BJ (cell line): ENCODE results near the gene IMP3. TPM values are rescaled to one million over a fixed set of nuclear protein-coding genes. Genes with fewer than 3 reads are reported as not detected.

Experiments used
- CTCF ChIA-PET: fragments of 350-600 bp; formaldehyde crosslinking; extraction: SDS; loops from one replicate; lab custom pipeline; 2021; ENCODE audit warnings: antibody characterized with exemption, inconsistent platforms; lab: Yijun Ruan, JAX
- POLR2A ChIA-PET: fragments of 300-600 bp; sonication (Branson Sonifier 250); formaldehyde crosslinking; extraction: SDS; loops from one replicate; lab custom pipeline; 2021; ENCODE audit warnings: antibody characterized with exemption; lab: Charles Lee
- DNase-seq: peaks from one replicate; pipeline ENCODE4 v3.0.0-alpha.2; 2011; ENCODE audit warnings: low read depth
- H3K27me3 ChIP-seq: 2 replicates; pipeline ENCODE4 v1.6.0; 2011; ENCODE audit warnings: low read length; ENCODE audit not compliant: control insufficient read depth, insufficient read depth
- H3K36me3 ChIP-seq: 2 replicates; pipeline ENCODE4 v1.5.1; 2011; ENCODE audit warnings: low read length; ENCODE audit not compliant: control insufficient read depth, insufficient read depth
- H3K4me3 ChIP-seq: 2 replicates; pipeline ENCODE4 v1.5.1; 2011; ENCODE audit warnings: low read depth, mild to moderate bottlenecking, control low read depth, low read length
- polyA plus RNA-seq: library from polyadenylated mRNA; depleted of rRNA; stranded (reverse); fragments of >200 nt; gene quantifications from 2 replicates; pipeline ENCODE4 v1.2.3, GENCODE V29; 2011; rRNA removed
- TF ChIP-seq, protein P1 (sequence below): IDR thresholded peaks from 2 replicates; pipeline ENCODE4 v1.5.1; 2011; ENCODE audit warnings: low read depth, mild to moderate bottlenecking, control low read depth, inconsistent platforms, low read length, moderate library complexity; ENCODE audit not compliant: insufficient read depth

Gene IMP3
- polyA plus RNA-seq, 1 experiment = 37.6 TPM

- POLR2A ChIA-PET = no interaction called here
Observed at GRCh38 chr15:75594276-75594675, 45.7 kb downstream of the IMP3 start.

DNA sequence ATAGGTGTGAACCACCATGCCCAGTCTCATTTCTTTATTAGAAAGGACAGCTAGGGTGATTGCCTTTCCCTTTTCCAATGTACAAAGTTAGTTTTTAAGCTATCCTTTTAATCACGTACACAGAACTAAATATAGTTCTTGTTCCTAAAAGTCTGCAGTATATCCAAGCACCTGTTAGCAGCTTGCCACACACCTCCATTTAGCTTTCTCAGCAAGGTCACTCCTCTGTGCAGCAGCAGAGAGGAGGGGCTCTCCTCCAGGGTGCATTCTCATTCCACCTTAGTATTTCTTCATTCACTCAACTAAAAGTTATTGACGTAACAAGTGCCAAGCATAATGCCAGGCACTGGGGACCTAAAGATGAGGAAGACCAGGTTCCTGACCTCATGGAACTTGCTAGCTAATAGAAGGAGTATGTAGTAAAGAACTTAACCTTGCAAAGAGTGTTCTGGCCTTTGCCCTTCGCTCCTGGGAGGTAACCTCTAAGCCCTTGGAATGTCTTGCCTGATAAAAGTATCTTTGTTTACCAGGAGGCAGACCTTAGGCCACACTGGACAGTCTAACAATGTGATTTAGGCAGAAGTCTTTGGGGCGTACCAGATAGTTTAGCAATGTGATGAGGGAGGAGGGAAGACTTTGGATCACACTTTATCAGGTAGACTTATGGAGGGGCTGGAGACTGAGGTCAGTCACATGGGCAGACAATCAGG, 48.2 kb downstream of the IMP3 start:
- H3K36me3 ChIP-seq = peaks cover 5% of the 10 kb centered on the region; the same call in 1 of the 2 replicates
- TF ChIP-seq, protein P1, sequence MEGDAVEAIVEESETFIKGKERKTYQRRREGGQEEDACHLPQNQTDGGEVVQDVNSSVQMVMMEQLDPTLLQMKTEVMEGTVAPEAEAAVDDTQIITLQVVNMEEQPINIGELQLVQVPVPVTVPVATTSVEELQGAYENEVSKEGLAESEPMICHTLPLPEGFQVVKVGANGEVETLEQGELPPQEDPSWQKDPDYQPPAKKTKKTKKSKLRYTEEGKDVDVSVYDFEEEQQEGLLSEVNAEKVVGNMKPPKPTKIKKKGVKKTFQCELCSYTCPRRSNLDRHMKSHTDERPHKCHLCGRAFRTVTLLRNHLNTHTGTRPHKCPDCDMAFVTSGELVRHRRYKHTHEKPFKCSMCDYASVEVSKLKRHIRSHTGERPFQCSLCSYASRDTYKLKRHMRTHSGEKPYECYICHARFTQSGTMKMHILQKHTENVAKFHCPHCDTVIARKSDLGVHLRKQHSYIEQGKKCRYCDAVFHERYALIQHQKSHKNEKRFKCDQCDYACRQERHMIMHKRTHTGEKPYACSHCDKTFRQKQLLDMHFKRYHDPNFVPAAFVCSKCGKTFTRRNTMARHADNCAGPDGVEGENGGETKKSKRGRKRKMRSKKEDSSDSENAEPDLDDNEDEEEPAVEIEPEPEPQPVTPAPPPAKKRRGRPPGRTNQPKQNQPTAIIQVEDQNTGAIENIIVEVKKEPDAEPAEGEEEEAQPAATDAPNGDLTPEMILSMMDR = no peak
- no peaks in the 10 kb centered on the region for H3K27me3 ChIP-seq
- CTCF ChIA-PET = interaction anchor here (0.9 to 1.3 kb wide), 3 partner anchors 11 to 95 kb away, joined by 3 read pairs; no protein-coding TSS in a partner anchor
- POLR2A ChIA-PET = no interaction called here
- no peak overlapping the region for H3K4me3 ChIP-seq
- no peak for DNase-seq

More at GRCh38 chr15:75594276-75594675, 45.7 kb downstream of the IMP3 start:
- no peaks in the 10 kb centered on the region for H3K27me3 ChIP-seq
- TF ChIP-seq, protein P1 = no peak
- CTCF ChIA-PET = interaction anchor here (0.6 kb wide), 1 partner anchor 32 kb away, joined by 3 read pairs; no protein-coding TSS in a partner anchor
- peaks cover 12% of the 10 kb centered on the region for H3K36me3 ChIP-seq
- DNase-seq = no peak
- H3K4me3 ChIP-seq = no peak overlapping the region

GRCh38 chr15:75590239-75590638, 49.8 kb downstream of the IMP3 start:
- ChIA-PET POLR2A (no interaction called here), CTCF (interaction anchor here (0.7 to 1.5 kb wide), 3 partner anchors 10 to 81 kb away, joined by 3 to 5 read pairs (median 4); no protein-coding TSS in a partner anchor)
- Histone ChIP-seq H3K27me3 (no peaks in the 10 kb centered on the region), H3K36me3 (peaks cover 1% of the 10 kb centered on the region; the same call in 1 of the 2 replicates), H3K4me3 (no peak overlapping the region)
- no peak for DNase-seq
- TF ChIP-seq, protein P1 = no peak

Other genes with a start within 250 kb of the IMP3 start
- 24.8 and 39.5 TPM in 2 replicates for gene SIN3A, start 188.5 kb downstream of the IMP3 start, polyA plus RNA-seq
- 48.6 and 55.5 TPM in 2 replicates for gene PTPN9, start 60.9 kb downstream of the IMP3 start, polyA plus RNA-seq
- 25.4 and 33.9 TPM in 2 replicates for gene SNUPN, start 14.5 kb downstream of the IMP3 start, polyA plus RNA-seq
- gene SNX33, start 7.7 kb upstream of the IMP3 start, polyA plus RNA-seq = 17.3 and 23.5 TPM in 2 replicates
- 9.5 and 24.1 TPM in 2 replicates for gene CSPG4, start 72.6 kb upstream of the IMP3 start, polyA plus RNA-seq
- gene UBE2Q2, start 203.2 kb upstream of the IMP3 start, polyA plus RNA-seq = 22.6 and 33.9 TPM in 2 replicates